ENCODE data around the gene BIN1.

BIN1 gene, protein sequence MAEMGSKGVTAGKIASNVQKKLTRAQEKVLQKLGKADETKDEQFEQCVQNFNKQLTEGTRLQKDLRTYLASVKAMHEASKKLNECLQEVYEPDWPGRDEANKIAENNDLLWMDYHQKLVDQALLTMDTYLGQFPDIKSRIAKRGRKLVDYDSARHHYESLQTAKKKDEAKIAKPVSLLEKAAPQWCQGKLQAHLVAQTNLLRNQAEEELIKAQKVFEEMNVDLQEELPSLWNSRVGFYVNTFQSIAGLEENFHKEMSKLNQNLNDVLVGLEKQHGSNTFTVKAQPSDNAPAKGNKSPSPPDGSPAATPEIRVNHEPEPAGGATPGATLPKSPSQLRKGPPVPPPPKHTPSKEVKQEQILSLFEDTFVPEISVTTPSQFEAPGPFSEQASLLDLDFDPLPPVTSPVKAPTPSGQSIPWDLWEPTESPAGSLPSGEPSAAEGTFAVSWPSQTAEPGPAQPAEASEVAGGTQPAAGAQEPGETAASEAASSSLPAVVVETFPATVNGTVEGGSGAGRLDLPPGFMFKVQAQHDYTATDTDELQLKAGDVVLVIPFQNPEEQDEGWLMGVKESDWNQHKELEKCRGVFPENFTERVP
- total RNA-seq = 39.0 to 175 (median 125) reads per million in 9 experiments

GRCh38 chr2:127106991-127107621 is at the start of gene BIN1:
TSS of gene BIN1 (minus strand) at chr2:127107154. CDS start at chr2:127106943, 211 bp downstream.
- H3K27ac Mint-ChIP-seq = peak within 1 kb of the TSS; percentile 65 to 80
- peak; percentile 91 for ATAC-seq (replicated peaks)
- peaks cover 12 to 23% of the 10 kb centered on the region in 2 donors for H3K27me3 Mint-ChIP-seq
- H3K4me3 Mint-ChIP-seq = peak within 1 kb of the TSS; percentile 92 to 94
- H3K4me1 Mint-ChIP-seq (ENCODE audit: low read depth in 2 of 2) = peaks cover 0 to 5% of the 10 kb centered on the region in 2 donors
- H3K36me3 Mint-ChIP-seq (ENCODE audit: insufficient read depth) = no peaks in the 10 kb centered on the region
- no peaks in the 10 kb centered on the region for H3K9me3 Mint-ChIP-seq
- peak; percentile 54 to 63 (median 58) for DNase-seq

DNA sequence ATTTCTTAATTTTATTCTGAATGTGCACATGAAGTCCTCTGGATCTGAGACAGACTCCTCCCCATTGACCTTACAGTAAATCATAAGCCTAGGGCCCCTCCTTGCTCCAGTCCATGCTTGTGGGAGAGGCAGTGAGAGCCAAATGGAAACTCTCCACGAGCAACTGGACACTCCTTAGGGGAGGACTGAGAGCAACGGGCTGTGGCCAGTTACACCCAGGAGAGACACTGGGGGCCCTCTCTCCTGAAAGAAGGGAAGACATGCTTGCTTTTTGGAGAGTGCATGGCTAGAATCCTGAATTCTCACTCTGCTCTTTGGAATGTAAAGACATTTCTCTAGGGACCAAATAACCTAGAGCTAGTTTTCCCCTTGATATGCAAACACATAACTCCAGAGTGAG is 49.0 kb upstream of the BIN1 start:
- DNase-seq (no peak), ATAC-seq (replicated peaks) (no peak)
- peaks cover 6% of the 10 kb centered on the region for H3K36me3 Mint-ChIP-seq (ENCODE audit: insufficient read depth)
- peak overlapping the region; percentile 29 to 53 for H3K27ac Mint-ChIP-seq
- H3K9me3 Mint-ChIP-seq = no peaks in the 10 kb centered on the region
- H3K27me3 Mint-ChIP-seq = peaks cover 6 to 41% of the 10 kb centered on the region in 2 donors
- H3K4me1 Mint-ChIP-seq (ENCODE audit: low read depth in 2 of 2) = no peaks in the 10 kb centered on the region
- H3K4me3 Mint-ChIP-seq = no peak overlapping the region

DNA sequence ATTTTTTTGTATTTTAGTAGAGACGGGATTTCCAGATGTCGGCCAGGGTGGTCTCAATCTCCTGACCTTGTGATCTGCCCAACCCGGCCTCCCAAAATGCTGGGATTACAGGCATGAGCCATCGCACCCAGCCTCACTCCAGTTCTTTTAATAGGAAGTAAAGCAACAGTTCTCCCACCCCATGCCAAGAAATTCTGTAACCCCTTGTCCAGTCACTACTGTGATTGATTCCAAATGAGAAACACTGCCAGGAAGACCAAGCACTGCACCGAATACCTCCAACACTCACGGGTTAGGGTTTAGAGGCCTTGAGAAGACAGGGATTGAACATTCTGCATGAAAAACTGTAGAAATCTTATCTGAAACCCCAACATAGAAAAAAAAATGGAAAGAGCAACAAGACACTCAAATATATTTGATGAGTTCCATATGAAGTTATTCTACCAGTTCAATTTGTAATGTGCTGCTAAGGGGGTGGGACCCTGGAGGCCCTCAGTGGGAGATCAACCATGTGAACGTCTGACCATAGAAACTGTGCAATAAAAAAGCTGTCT is 48.2 kb upstream of the BIN1 start:
- no peak for ATAC-seq (replicated peaks)
- no peak for DNase-seq
- H3K4me3 Mint-ChIP-seq = no peak overlapping the region

DNA sequence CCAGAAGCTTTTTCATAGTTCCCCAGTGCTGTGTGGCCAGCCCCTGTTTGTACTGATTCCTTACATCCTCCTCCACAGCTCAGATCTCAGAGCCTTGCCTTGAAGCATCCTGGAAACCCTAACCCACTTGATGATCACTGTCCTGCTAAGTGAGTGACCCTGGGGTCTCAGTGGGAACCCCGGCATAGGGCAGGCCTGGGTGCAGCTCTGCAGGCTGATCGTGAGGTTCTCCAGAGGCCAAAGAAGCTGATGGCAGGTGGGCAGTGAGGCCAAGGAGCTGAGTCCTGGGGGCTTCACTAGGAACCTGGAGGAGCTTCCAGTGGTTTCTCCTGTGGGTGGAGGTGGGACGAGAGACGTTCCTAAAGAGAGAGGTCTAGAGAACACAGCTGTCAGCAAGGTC is 47.4 kb upstream of the BIN1 start:
- Mint-ChIP-seq H3K4me1 (ENCODE audit: low read depth in 2 of 2) (no peaks in the 10 kb centered on the region), H3K9me3 (no peaks in the 10 kb centered on the region), H3K4me3 (no peak overlapping the region), H3K27ac (no peak overlapping the region), H3K36me3 (ENCODE audit: insufficient read depth) (peaks cover 6% of the 10 kb centered on the region), H3K27me3 (peaks cover 6 to 34% of the 10 kb centered on the region in 2 donors)
- DNase-seq = no peak
- no peak for ATAC-seq (replicated peaks)

More for the DNA sequence above, 48.2 kb upstream of the BIN1 start:
- peaks cover 6 to 36% of the 10 kb centered on the region in 2 donors for H3K27me3 Mint-ChIP-seq
- H3K27ac Mint-ChIP-seq = no peak overlapping the region
- peaks cover 6% of the 10 kb centered on the region for H3K36me3 Mint-ChIP-seq (ENCODE audit: insufficient read depth)
- no peaks in the 10 kb centered on the region for H3K4me1 Mint-ChIP-seq (ENCODE audit: low read depth in 2 of 2)
- H3K9me3 Mint-ChIP-seq = no peaks in the 10 kb centered on the region

- Mint-ChIP-seq H3K27ac (no peak overlapping the region), H3K27me3 (peaks cover 0 to 28% of the 10 kb centered on the region in 2 donors), H3K9me3 (no peaks in the 10 kb centered on the region), H3K36me3 (ENCODE audit: insufficient read depth) (peaks cover 6% of the 10 kb centered on the region), H3K4me3 (no peak overlapping the region), H3K4me1 (ENCODE audit: low read depth in 2 of 2) (no peaks in the 10 kb centered on the region)
- DNase-seq (no peak), ATAC-seq (replicated peaks) (no peak)
These were observed 46.8 kb upstream of the BIN1 start for GRCh38 chr2:127153691-127154158.

- H3K4me3 Mint-ChIP-seq = no peak overlapping the region
- no peaks in the 10 kb centered on the region for H3K9me3 Mint-ChIP-seq
- no peak overlapping the region for H3K27ac Mint-ChIP-seq
- ATAC-seq (replicated peaks) (no peak), DNase-seq (no peak)
- H3K36me3 Mint-ChIP-seq (ENCODE audit: insufficient read depth) = peaks cover 10% of the 10 kb centered on the region
- no peaks in the 10 kb centered on the region for H3K4me1 Mint-ChIP-seq (ENCODE audit: low read depth in 2 of 2)
- peaks cover 0 to 16% of the 10 kb centered on the region in 2 donors for H3K27me3 Mint-ChIP-seq
These were observed 44.0 kb upstream of the BIN1 start for GRCh38 chr2:127150996-127151395.

GRCh38 chr2:127149384-127149783 is 42.4 kb upstream of the BIN1 start:
- no peak for DNase-seq
- peaks cover 8% of the 10 kb centered on the region for H3K36me3 Mint-ChIP-seq (ENCODE audit: insufficient read depth)
- no peaks in the 10 kb centered on the region for H3K4me1 Mint-ChIP-seq (ENCODE audit: low read depth in 2 of 2)
- H3K27ac Mint-ChIP-seq = no peak overlapping the region
- no peaks in the 10 kb centered on the region for H3K27me3 Mint-ChIP-seq
- H3K9me3 Mint-ChIP-seq = no peaks in the 10 kb centered on the region
- ATAC-seq (replicated peaks) = no peak
- H3K4me3 Mint-ChIP-seq = no peak overlapping the region

DNA sequence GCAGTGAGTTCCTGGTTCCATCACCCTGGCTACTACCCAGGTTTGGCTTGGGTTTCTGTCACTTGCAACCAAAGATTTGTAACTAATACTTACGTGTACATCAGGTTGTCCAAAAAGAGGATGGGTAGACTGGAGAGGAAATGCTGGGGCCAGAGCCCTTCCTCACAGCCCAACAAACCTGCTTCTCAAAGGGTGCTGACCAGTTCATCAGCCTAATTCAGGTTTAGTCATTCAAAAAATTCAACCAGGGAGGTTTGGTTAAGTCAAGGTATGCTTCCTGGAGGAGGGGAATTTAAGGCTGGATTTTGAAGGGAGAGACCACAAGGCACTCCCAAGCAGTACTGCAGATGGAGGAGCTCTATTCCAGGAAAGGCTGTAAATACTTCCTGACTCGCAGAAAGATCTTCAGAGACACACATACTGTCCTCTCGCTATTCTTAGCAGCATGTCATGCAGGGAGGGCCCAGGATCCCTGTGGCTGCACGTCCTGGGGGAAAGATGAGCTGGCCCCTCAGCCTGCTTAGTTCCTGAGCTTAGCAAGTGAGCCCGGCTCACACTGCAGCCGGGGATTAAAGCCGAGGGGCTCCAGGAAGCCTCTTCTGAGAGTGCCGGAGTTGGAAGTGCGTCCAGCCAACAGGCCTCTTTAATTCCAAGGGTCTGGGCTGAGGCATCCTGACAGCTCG is 40.0 kb upstream of the BIN1 start:
- H3K27me3 Mint-ChIP-seq = no peaks in the 10 kb centered on the region
- no peaks in the 10 kb centered on the region for H3K9me3 Mint-ChIP-seq
- H3K4me1 Mint-ChIP-seq (ENCODE audit: low read depth in 2 of 2) = no peaks in the 10 kb centered on the region
- no peak overlapping the region for H3K4me3 Mint-ChIP-seq
- H3K27ac Mint-ChIP-seq = no peak overlapping the region
- ATAC-seq (replicated peaks) (no peak), DNase-seq (no peak)
- H3K36me3 Mint-ChIP-seq (ENCODE audit: insufficient read depth) = peaks cover 8% of the 10 kb centered on the region

GRCh38 chr2:127146071-127146725 is 39.2 kb upstream of the BIN1 start:
- Mint-ChIP-seq H3K9me3 (no peaks in the 10 kb centered on the region), H3K36me3 (ENCODE audit: insufficient read depth) (peaks cover 4% of the 10 kb centered on the region), H3K27ac (no peak overlapping the region), H3K4me3 (no peak overlapping the region), H3K4me1 (ENCODE audit: low read depth in 2 of 2) (no peaks in the 10 kb centered on the region), H3K27me3 (peaks cover 0 to 7% of the 10 kb centered on the region in 2 donors)
- DNase-seq (no peak), ATAC-seq (replicated peaks) (no peak)

DNA sequence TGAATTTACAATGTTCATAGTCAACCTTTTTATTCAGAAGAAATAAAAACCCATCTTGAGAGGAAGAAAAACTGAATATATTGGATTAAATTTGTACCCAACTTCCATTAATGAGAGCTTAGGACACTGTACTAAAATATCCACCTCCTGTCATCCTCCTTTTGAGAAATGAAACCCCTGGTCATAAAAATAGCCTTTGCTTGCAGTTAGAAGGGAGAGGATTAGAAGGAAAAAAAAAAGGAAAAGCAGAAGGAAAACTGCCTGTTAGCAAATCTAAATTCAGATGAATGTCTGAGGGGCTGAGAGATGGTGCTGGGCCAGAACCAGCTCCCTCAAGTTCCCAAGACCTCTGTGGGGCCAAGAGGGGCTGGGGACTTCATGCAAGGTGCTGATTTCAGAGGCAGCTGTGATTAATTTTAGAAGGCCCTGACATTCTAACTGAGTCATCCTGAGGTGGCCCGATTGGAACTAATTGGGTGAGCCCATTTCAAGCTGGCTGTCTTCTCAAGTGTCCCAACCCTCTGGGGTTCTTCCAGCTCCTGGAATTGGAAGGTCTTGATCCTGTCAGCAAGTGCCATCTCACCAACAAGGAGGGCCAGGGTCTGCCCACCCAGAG is 38.4 kb upstream of the BIN1 start:
- DNase-seq (no peak), ATAC-seq (replicated peaks) (no peak)
- H3K27me3 Mint-ChIP-seq = peaks cover 0 to 10% of the 10 kb centered on the region in 2 donors
- no peak overlapping the region for H3K4me3 Mint-ChIP-seq
- no peak overlapping the region for H3K27ac Mint-ChIP-seq
- H3K36me3 Mint-ChIP-seq (ENCODE audit: insufficient read depth) = peaks cover 4% of the 10 kb centered on the region
- H3K9me3 Mint-ChIP-seq = no peaks in the 10 kb centered on the region
- H3K4me1 Mint-ChIP-seq (ENCODE audit: low read depth in 2 of 2) = no peaks in the 10 kb centered on the region

DNA sequence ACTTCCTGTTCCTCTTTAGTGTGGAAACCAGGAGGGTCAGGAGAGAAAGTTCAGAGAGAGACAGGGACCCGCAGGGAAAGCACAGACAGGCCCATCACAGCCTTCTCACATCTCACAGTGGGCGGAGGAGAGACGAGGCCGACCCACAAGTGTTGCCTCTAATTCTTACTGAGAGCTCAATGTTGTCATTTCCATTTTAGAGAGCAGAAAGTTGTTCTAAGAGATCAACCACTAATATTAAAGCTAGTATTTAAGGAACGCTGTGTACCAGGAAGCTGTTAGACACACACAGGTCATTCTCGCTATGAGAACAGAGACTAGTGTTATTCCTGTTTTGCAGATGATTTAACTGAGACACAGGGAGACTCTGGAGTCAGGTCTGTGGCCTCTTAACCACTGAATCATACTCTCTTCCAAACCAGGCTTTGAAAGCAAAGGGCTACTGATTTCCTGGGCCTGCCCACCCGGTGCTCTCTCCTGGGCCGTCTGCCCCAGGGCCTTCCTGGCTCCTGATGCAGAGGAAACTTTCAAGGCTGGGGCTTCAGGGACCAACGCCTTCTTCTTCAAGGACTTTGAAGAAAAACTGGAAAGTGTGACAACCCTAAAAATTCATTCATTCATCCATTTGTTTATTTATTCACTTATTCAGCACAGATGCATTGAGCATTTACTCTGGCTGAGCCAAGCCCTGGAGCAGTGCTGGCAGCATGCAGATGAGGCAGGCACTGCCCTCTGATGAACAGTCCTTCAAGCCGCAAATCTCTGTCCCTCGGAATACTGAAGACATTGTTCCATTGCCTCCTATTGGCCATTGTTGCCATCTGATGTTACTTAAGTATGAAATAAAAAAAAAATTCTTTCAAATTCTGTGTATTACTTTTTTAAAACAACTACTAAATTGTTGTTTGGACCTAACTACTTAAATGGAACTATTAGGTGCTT is 37.2 kb upstream of the BIN1 start:
- no peak for DNase-seq

More for the DNA sequence above, 37.2 kb upstream of the BIN1 start:
- no peaks in the 10 kb centered on the region for H3K9me3 Mint-ChIP-seq
- no peak overlapping the region for H3K4me3 Mint-ChIP-seq
- H3K4me1 Mint-ChIP-seq (ENCODE audit: low read depth in 2 of 2) = no peaks in the 10 kb centered on the region
- peaks cover 0 to 10% of the 10 kb centered on the region in 2 donors for H3K27me3 Mint-ChIP-seq
- H3K27ac Mint-ChIP-seq = no peak overlapping the region
- peaks cover 4% of the 10 kb centered on the region for H3K36me3 Mint-ChIP-seq (ENCODE audit: insufficient read depth)
- ATAC-seq (replicated peaks) = no peak
